OCI-M2 (cell line): ENCODE measurements around the gene CMC2.

Experiments used
- DNase-seq: peaks from one replicate; lab custom pipeline; 2025; ENCODE audit not compliant: unreplicated experiment; lab: John Stamatoyannopoulos, UW

Gene CMC2

DNA sequence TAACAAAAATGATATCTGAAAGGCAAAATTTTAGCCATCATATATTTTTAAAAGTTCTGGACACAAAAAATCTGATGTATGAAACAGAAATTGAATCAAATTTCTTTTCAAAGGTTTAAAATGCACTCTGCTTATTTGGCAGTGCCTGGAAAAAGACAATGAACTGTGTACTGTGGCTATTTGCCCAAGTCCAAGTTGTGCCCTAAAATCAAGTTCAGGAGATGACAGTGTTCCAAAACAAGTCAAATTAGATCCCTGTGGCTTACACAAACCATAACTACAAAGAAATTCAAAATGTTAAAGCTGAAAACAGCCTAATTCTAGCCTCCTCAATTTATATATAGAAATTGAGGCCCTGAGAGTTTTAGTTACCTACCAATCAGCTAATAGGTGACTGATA lies 25.6 kb downstream of the CMC2 start:
- DNase-seq = no peak

DNA sequence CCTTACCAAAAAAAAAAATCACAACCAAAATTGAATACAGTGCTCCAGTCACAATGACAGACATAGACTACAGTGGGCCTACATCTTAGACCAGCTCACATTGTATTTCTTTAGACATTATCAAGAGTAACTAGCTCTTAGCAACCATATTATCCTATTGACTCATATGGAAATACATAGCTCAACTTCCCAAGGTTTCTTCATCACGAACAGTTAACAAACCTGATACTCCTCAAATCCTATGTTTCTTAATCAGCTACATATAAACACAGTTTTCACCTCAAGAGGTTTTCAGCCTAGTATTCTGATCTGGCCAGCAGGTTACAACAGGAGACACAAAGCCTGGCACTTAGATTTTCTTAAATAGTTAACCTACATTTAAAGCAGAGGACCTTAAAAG lies 29.7 kb downstream of the CMC2 start:
- no peak for DNase-seq

DNA sequence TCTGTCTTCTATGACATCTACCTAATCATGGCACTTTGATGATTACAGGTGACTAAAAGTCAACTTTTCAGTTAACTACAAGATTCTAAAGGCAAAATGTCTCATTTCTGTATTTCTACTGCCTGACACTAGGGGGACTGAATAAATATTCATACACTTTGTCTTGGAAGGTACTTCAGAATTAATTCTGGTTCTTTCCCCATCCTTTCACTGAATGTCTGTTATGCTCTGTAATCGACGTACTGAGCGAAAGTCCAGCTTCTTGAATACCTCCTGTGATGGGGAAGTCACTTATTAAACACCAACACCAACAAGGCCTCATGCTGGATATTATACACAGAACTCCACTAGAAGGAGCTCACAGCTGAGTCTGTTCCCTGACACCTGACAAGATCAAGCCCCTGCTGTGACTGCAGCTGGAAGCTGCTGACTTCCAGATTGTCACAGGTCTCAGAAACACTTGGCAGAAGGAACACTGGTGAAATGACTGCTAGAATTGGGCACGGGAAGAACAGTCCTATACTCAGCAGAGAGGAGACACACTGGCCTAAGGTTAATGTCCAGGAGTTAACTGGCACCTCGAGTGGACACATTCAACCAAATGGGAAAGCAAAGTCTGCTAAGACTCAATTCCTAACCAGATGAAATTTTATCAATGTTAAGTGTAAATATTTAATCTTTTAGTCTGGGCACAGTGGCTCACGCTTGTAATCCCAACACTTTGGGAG lies 31.9 kb downstream of the CMC2 start:
- no peak for DNase-seq

DNA sequence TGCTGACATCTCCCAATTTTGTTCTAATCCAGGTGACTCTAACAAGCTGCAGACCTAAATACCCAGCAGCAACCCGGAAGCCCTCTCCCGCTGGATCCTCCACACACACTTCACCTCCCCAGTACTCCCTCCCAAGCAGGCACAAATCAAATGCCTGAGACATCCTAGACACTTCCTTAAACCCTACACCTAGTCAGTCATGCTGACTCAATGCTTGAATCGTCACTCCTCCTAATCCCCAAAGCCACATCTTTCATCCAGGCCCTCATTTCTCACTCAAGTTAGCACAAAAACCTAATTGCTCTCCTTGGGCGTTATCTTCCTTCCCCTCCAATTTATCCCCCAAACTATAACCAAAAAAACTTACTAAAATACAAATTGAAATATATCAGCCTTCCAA lies 32.7 kb downstream of the CMC2 start:
- no peak for DNase-seq

DNA sequence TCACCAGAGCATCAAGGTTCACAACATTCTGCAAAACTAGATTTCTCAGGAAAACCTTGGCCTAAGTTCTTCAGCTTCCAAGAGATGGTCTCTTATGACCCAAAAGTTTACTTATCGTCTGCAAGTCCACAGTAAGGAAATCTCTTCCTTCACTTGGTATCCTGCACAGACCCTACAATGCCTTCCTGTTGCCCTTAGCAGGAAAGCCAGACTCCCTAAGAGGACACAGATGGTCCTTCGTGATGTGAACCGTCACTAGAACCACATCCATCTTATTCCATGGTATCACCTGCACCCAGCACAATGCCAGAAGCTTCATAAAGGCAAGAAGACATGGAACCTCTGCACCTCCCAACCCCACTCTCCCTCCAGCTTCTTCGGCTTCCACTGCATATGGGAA lies 34.1 kb downstream of the CMC2 start:
- DNase-seq = no peak

DNA sequence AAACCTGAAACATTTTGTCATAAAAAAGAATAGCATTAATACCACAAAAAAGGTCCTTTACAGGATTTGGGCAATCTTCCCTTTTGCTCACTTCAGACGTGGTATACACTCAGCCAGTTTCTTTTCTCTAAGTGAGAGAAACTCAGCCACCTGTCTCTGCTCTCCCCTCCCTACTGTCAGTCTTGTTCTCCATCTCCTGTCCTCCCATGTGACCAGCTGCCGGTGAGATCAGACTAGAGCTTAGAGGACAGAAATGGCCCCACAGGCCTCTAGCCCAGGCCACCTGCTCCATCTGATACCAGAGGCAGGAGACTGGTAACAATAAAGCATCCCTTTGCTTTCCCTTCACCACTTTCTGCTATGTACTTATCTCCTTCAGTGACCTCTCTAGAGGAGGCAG lies 34.9 kb downstream of the CMC2 start:
- no peak for DNase-seq

DNA sequence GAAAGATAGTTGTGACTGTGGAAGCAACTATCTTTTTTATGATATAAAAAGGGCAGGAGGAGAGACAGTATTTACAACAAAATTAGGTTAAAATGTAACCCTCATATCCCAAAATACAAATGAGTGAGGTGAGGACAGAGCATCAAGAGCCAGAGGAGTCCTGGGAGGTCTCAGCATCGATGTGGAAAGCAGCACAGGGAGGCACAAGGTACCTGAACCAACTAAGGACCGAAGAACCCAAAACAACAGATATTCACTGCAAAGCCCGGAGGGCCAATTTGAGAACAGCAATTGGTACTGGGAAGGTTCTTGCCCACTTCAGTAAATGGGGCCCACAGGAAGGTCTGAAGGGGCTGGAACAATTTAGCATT lies 37.6 kb downstream of the CMC2 start:
- no peak for DNase-seq

DNA sequence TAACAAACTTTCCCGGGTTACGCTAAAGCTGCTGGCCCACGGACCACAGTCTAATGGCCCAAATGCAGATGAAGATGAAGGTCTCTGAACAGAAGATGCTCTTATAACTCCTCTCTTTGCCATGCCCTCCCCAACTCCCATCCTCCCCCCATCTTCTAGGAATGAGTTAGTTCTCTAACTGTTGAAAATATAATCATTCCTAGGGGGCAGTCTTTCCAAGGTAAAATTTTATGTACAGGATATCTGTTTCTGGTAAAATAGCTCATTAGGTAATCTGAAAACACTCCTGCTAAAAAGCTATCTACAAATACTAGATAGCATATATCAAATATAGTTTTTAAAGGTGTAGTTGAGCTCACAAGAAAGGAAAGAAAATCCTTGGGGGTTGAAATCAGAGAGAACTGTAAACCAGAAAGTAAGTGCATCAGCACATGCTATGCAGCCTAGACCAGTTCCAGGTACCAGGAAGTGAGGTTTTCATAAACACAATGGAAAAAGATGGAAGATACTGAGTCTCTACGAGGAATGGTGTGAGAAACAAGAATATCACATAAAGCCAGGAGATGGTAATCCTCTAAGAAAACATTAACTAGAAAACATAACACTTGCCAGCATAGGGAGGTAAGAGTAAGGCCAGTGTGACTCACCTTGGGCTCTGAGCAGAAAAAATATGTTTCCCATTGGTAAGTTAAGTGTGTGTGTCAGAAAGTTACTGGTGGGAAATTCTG lies 38.1 kb downstream of the CMC2 start:
- no peak for DNase-seq

DNA sequence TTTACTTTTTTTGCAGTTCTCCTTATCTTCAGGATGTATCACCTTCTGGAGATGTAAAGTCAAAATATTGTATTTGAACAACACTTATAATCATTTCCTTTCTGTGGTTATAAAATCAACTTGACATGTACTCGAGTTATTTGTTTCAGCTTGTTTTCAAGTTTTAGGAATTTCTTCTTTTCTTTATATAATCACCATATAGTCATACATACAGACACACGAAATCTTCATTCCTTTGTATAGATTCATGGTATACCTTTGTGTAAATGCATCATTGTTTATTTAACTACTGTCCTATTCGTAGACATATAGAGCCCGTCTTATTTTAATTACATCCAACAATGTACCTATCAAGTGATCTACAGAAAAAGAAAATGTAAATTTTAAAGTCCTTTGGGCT lies 40.1 kb downstream of the CMC2 start:
- DNase-seq = no peak

DNA sequence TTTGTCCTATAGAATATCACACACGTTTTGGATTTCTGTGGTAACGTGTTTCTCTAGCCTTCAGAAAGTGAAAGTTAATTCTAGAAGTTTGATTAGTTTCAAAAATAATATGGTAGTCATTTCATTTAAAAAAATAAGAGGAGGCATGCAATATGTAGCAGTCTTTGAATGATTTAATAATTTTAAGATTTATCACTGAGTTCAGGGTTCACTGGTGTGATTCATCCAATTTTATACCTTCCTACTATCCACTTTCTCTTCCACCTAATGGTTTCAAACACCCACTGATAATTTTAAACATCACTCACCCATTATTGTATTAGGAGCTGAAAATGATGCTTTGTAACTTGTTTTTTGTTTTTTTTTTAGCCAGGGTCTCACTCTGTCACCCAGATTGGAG lies 42.3 kb downstream of the CMC2 start:
- DNase-seq = no peak

DNA sequence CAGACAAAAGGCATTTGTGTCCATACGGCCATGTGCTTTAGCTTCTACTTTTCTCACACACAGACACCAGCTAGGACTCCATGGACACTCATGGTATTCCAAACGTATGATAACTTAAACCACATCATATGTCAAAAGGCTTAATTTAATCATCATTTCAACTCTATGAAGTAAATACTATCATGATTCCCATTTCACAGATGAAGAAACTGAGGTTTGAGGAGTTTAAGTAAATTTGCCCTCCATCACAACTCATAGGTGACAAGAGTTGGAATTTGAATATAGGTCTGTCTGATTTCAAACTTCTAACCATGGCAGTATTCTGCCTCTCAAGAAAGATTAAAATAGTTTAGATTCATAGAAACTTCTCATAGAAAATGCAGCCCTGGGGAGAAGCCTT lies 43.8 kb downstream of the CMC2 start:
- DNase-seq = no peak

DNA sequence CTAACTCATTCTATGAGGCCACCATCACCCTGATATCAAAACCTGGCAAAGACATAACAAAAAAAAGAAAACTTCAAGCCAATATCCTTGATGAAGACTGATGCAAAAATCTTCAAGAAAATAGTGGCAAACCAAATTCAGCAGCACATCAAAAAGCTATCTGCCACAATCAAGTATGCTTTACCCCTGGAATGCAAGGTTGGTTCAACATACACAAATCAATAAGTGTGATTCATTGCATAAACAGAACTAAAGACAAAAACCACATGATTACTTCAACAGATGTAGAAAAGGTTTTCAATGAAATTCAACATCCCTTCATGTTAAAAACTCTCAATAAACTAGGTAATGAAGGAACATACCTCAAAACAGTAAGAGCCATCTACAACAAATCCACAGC lies 48.4 kb downstream of the CMC2 start:
- no peak for DNase-seq

DNA sequence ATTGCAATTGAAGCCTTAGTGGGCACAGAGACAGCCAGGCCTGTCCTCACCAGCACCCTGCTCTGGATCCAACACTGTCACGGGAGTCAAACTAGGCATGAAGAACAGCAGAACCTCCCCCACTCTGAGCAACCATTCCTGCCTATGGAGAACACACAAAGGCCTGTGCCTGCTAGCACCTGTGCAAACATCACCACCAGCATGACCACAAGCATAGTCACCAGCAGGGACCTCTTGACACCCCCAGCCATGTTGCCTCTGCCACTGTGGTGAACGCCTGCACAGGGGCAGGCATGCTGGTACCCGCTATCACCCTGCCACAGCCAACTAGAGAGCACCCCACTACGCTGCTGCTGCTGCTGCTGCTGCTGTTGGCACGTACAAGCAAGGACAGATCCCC lies 51.7 kb downstream of the CMC2 start:
- DNase-seq = no peak

DNA sequence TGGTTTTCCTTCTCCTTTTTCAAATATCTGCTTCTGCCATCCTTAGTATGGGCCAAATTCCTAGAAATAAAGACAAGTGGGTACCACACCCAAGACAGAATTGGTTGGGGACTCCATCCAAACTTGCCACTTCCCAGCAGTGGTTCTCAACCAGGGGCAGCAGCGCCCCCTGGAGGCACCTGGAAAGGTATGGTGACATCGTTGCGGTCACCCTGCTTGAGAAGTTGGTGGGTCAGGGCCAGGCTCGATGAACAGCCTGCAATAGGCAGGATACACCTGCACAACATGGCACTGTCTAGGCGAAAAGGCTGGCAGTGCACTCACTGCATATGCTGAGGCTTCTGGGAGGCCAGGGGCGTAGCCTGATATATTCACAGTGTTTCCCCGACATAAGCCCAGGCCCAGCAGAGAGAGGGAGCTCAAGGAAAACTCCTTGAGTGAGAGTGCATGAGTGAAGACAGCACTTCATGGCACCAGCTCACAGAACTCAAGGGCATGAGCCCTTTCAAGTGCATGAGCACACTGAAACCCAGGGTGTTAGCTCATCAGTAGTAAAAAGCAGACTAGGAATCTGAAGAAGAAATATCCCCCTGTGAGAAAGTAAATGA lies 57.7 kb downstream of the CMC2 start:
- no peak for DNase-seq

DNA sequence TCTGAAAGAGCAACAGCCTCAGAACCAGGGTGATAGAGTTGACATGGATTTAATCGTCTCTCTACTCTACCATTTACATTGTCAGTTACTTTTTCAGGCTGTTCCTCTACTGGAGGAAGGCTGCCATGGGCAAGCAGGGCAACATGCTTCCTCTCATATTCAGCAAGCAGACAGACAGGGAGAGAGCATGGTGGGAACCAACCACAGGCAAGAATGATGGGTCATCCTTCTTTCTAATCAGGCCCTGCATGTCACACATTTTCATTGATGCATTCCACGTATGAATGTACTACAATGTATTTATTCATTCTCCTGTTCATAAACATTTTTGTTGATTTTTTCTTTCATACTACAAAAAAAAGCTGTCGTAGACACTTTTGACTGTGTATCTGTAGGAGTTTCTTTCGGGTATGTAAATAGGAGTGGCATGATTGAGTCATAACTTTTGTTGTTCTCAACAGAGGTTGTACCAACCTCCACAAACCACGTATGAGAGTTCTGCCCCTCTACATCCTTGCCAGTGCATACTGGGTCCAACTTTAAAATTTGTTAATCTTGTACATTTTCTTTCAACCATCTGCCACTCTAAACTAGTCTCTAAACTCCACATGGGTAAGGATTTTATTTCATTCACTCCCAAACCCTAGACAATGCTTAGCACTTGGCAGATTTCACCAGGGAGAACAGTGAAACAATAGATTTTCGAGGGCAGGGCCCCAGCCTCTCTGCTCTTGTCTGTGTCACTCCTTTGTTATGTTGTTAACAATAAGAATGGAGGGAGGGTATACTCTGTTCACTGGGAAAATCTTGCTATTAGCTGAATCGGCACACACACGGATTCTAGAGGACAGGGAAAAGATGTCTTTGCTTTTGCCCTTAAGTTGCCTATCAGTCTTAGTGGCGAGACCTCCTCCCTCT lies 58.7 kb downstream of the CMC2 start:
- DNase-seq = no peak

DNA sequence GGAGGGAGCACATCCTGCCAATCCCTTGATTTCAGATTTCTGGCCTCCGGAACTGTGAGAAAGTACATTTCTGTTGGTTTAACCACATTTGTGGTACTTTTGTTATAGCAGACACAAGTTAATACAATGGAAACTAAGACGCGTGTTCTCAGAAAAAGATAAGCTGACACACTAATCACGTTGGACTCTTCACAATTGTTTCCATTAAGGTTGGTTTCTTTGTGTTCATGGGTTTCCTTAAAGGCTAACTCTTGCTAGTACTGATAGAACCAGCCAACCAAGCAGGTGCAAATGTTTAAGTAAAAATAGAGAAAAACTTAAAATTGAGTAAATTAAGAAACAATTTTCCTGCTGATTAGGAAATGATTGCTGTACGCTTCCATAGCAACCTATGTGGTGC lies 59.4 kb downstream of the CMC2 start:
- DNase-seq = no peak

DNA sequence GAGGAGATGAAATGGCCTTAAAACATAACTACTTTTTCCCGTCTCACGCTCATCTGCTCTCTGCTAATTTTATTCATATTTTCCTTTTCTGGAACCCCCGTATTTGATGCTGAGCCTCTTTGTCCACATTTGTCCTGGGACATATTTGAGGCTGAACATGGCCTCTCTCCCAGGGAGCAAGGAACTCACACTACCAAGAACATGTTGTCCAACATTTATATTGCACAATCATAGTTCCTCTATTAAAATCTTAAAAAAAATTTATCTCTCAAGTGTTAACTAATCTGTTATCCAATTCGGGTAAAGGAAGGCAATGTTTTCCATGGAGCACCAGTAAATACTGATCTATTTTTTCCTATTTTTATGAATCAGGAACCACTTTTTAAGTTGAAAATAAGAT lies 60.2 kb downstream of the CMC2 start:
- DNase-seq = no peak

DNA sequence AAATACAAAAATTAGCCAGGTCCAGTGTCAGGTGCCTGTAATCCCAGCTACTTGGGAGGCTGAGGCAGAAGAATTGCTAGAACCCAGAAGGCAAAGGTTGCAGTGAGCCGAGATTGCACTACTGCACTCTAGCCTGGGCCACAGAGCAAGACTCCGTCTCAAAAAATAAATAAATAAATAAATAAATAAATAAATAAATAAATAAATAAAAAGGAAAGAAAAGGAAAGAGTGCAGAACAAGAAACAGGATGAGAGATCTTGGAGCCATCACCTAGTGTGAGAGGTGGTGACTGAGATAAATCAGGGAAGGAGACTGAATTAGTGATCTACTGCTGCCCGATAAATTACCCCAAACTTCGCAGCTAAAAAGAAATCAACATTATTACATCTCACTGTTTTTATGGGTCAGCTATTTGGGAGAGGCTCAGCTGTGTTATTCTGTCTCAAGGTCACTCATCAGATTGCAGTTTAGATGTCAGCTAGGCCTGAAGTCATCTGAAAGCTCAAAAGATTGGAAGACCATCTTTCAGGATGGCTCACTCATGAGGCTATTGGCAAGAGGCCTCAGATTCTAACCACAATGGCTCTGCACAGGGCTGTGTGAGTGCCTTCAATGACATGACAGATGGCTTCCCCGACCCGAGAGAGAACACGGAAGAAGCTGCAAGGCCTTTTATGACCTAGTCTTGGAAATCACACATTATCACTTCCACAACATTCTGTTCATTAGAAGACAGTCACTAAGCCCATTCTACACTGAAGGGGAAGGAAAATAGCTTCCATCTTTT lies 66.4 kb downstream of the CMC2 start:
- DNase-seq = no peak

DNA sequence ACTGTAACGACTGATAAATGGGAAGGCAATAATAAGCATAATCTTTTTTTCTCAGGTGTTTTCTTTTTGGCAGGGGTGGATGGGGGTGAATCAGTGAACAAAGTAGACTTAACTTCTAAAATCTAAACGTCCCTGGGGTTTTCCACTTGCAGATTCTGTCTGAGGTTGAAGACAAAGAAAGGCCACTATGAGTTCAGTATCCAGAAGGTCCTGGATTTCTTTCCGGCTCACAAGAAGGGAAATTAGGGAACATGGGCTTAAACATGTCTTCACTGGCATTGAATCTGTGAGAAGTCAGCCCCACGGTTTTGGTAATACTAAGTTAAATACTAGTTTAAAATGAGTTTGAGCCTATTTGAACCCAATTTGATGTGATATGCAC lies 67.8 kb downstream of the CMC2 start:
- DNase-seq = no peak

DNA sequence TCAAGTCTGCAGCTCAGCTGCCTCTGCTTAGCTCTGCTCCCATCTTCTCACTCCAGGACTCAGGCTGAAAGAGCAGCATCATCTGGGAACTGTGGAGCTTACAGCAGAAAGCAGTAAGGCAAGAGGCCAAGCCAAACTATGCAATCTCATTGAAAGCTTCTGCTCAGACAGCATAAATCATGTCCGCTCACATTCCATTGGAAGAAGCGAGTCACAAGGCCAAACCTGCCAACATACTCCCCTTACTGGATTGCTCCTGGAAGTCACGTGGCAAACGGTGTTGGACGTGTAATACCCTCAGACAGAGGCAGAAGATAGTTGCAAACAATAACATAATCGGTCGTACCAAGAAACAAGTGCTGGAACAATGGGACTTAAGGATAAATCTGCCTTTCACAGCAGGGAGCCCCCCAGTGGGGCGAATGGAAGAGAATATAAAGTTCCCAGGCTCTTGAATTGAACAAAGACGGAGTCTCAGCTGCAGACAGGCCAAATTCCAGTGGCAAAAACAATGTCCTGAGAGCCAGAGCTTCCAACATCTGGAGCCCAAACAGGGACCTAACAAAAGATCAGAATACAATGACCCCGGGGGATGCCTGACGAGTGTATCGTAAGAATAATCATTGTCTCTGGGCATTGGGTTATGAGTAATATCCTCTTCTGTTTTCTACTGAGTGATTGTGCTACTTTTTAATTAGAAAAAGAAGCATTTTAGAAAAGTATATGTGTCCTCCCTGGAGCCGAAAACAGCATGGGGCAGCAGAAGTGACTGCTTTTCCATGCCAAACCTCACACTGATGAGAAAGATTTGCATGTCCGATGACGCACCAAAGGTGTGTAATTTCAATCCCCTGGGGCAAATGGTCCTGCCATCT lies 68.4 kb downstream of the CMC2 start:
- DNase-seq = no peak
